ENCODE results near the gene FAM114A1. TPM values are rescaled to one million over a fixed set of nuclear protein-coding genes. Genes with fewer than 3 reads are reported as not detected.

Gene FAM114A1
- total RNA-seq = 100 to 1,000 TPM in 1 of 2 donors, 10 to 100 TPM in 1; 98.4 to 121 TPM

GRCh38 chr4:38867478-38868058 is at the start of gene FAM114A1:
TSS of gene FAM114A1 (plus strand) at chr4:38867806. CDS start at chr4:38878079, 10,273 bp downstream.

GRCh38 chr4:38856524-38857337 is 10.9 kb upstream of the FAM114A1 start, which contains the start of gene TLR6:
TSS of gene TLR6 (minus strand) at chr4:38856817. CDS start at chr4:38829473, 27,344 bp downstream.

Small RNAs within 50 kb of the gene (small RNA-seq; reads per million reads assigned to genes)
- gene MIR574 = 23.4 to 53.0 reads per million in 2 donors

Other genes with a start within 250 kb of the FAM114A1 start
- 10 to 100 TPM; 13.0 to 14.1 TPM for gene KLF3, start 203.6 kb upstream of the FAM114A1 start, total RNA-seq
- under 1 TPM in 1 of 2 donors, not detected in 1; under 0.01 TPM for gene TLR10, start 84.8 kb upstream of the FAM114A1 start, total RNA-seq
- 10 to 100 TPM in 1 of 2 donors, 1 to 10 TPM in 1; 6.3 to 29.6 TPM for gene TLR1, start 63.0 kb upstream of the FAM114A1 start, total RNA-seq
- gene TLR6, start 11.0 kb upstream of the FAM114A1 start, total RNA-seq = 10 to 100 TPM in 1 of 2 donors, 1 to 10 TPM in 1; 5.0 to 18.9 TPM
- not detected for gene TMEM156, start 164.6 kb downstream of the FAM114A1 start, total RNA-seq
- 10 to 100 TPM; 26.2 to 28.3 TPM for gene KLHL5, start 194.4 kb downstream of the FAM114A1 start, total RNA-seq

Data from melanocyte of skin (primary cell).